H9 (cell line): Measurements from ENCODE around the gene SLX4IP. TPM values are rescaled to one million over a fixed set of nuclear protein-coding genes. Genes with fewer than 3 reads are reported as not detected.
A peak's percentile ranks its signal among the peaks of the same experiment; 100 is the strongest.

Experiments
- DNase-seq: peaks from one replicate; pipeline ENCODE4 v3.0.0-alpha.2; 2017
- H2AFZ ChIP-seq: one replicate; pipeline ENCODE4 v1.6.1; 2013; ENCODE audit warnings: mild to moderate bottlenecking, low read length, control low read depth, moderate library complexity
- H2AK5ac ChIP-seq: 2 replicates; pipeline ENCODE4 v1.6.1; 2013; ENCODE audit warnings: low read length, control low read depth, mixed read lengths; ENCODE audit not compliant: insufficient read length
- H2BK120ac ChIP-seq: one replicate; pipeline ENCODE4 v1.6.1; 2013; ENCODE audit warnings: low read depth, mild to moderate bottlenecking, low read length, control low read depth, inconsistent platforms; ENCODE audit not compliant: poor library complexity, severe bottlenecking
- H2BK12ac ChIP-seq: 2 replicates; pipeline ENCODE4 v1.6.1; 2013; ENCODE audit warnings: low read length, control low read depth, mixed read lengths, low read depth; ENCODE audit not compliant: insufficient read length
- H2BK15ac ChIP-seq: 2 replicates; pipeline ENCODE4 v1.6.1; 2013; ENCODE audit warnings: low read depth, low read length, control low read depth
- H2BK20ac ChIP-seq: one replicate; pipeline ENCODE4 v1.6.1; 2013; ENCODE audit warnings: low read depth, mild to moderate bottlenecking, low read length, control low read depth, inconsistent platforms; ENCODE audit not compliant: poor library complexity, severe bottlenecking
- H2BK5ac ChIP-seq: 2 replicates; pipeline ENCODE4 v1.6.1; 2013; ENCODE audit warnings: low read length, control low read depth, mixed read lengths; ENCODE audit not compliant: insufficient read length
- H3K14ac ChIP-seq: 2 replicates; pipeline ENCODE4 v1.6.1; 2013; ENCODE audit warnings: low read length, control low read depth; ENCODE audit not compliant: insufficient read depth
- H3K18ac ChIP-seq: 2 replicates; pipeline ENCODE4 v1.6.1; 2013; ENCODE audit warnings: low read depth, mild to moderate bottlenecking, mixed read lengths, low read length, control low read depth; ENCODE audit not compliant: insufficient read length
- H3K23ac ChIP-seq: 2 replicates; pipeline ENCODE4 v1.6.1; 2013; ENCODE audit warnings: low read length, control low read depth, mixed read lengths, low read depth; ENCODE audit not compliant: insufficient read length
- H3K23me2 ChIP-seq: 2 replicates; pipeline ENCODE4 v1.6.1; 2013; ENCODE audit warnings: low read depth, mild to moderate bottlenecking, mixed read lengths, low read length, control low read depth; ENCODE audit not compliant: insufficient read length, poor library complexity, severe bottlenecking
- H3K27ac ChIP-seq: 2 replicates; pipeline ENCODE4 v1.5.1; 2013; ENCODE audit warnings: low read length, control low read depth, mixed read lengths, low read depth; ENCODE audit not compliant: insufficient read length
- H3K27me3 ChIP-seq: 2 replicates; pipeline ENCODE4 v1.6.1; 2013; ENCODE audit warnings: low read length, control low read depth, inconsistent platforms; ENCODE audit not compliant: insufficient read depth
- H3K4ac ChIP-seq: 2 replicates; pipeline ENCODE4 v1.6.1; 2013; ENCODE audit warnings: low read depth, mild to moderate bottlenecking, control low read depth, inconsistent platforms, low read length, moderate library complexity
- H3K4me1 ChIP-seq: 2 replicates; pipeline ENCODE4 v1.6.1; 2013; ENCODE audit warnings: low read length, control low read depth, inconsistent platforms; ENCODE audit not compliant: insufficient read depth
- H3K4me2 ChIP-seq: 2 replicates; pipeline ENCODE4 v1.6.1; 2013; ENCODE audit warnings: low read length, control low read depth, mixed read lengths; ENCODE audit not compliant: insufficient read length, insufficient read depth
- H3K56ac ChIP-seq: 2 replicates; pipeline ENCODE4 v1.6.1; 2013; ENCODE audit warnings: low read depth, mild to moderate bottlenecking, mixed read lengths, low read length, control low read depth; ENCODE audit not compliant: insufficient read length
- H3K79me1 ChIP-seq: 2 replicates; pipeline ENCODE4 v1.6.1; 2013; ENCODE audit warnings: low read depth, mild to moderate bottlenecking, moderate library complexity, low read length, control low read depth, inconsistent platforms; ENCODE audit not compliant: insufficient read depth, poor library complexity, severe bottlenecking
- H3K79me2 ChIP-seq: 2 replicates; pipeline ENCODE4 v1.6.1; 2013; ENCODE audit warnings: low read length, control low read depth, inconsistent platforms; ENCODE audit not compliant: insufficient read depth
- H3K9ac ChIP-seq: 2 replicates; pipeline ENCODE4 v1.6.1; 2013; ENCODE audit warnings: low read length, control low read depth, mixed read lengths; ENCODE audit not compliant: insufficient read length; ENCODE audit errors: extremely low read depth
- H3K9me3 ChIP-seq: one replicate; pipeline ENCODE4 v1.6.1; 2013; ENCODE audit warnings: low read depth, low read length, inconsistent platforms; ENCODE audit not compliant: control insufficient read depth
- H3T11ph ChIP-seq: one replicate; pipeline ENCODE4 v1.6.1; 2013; ENCODE audit warnings: mild to moderate bottlenecking, low read length, control low read depth, inconsistent platforms
- H4K20me1 ChIP-seq: one replicate; pipeline ENCODE4 v1.6.1; 2013; ENCODE audit not compliant: control insufficient read depth, insufficient read length, insufficient read depth
- H4K5ac ChIP-seq: 2 replicates; pipeline ENCODE4 v1.6.1; 2013; ENCODE audit warnings: low read depth, mild to moderate bottlenecking, mixed read lengths, low read length, control low read depth; ENCODE audit not compliant: insufficient read length
- H4K8ac ChIP-seq: replicated peaks from 2 replicates; pipeline ENCODE4 v1.6.1; 2013; ENCODE audit warnings: low read length, control low read depth, mixed read lengths, low read depth; ENCODE audit not compliant: insufficient read length
- H4K91ac ChIP-seq: 2 replicates; pipeline ENCODE4 v1.6.1; 2013; ENCODE audit warnings: low read depth, mild to moderate bottlenecking, moderate library complexity, mixed read lengths, low read length, control low read depth; ENCODE audit not compliant: insufficient read length
- H3K27ac Mint-ChIP-seq, 3 experiments: 2 replicates in 2 of 3; 3 replicates in 1 of 3; pipeline ENCODE4 v1.8.0; 2020 to 2021; ENCODE audit warnings: mixed read lengths in 3 of 3, mild to moderate bottlenecking in 1 of 3, moderate library complexity in 1 of 3
- H3K27me3 Mint-ChIP-seq: 2 replicates; pipeline ENCODE4 v1.8.0; 2021; ENCODE audit warnings: low read depth, mild to moderate bottlenecking, moderate library complexity, mixed read lengths
- H3K36me3 Mint-ChIP-seq, 3 experiments: 2 replicates in 2 of 3; 3 replicates in 1 of 3; pipeline ENCODE4 v1.8.0; 2020 to 2021; ENCODE audit warnings: low read depth in 3 of 3, mixed read lengths in 3 of 3; ENCODE audit not compliant: insufficient read depth in 1 of 3
- H3K4me1 Mint-ChIP-seq, 2 experiments: 2 replicates each; pipeline ENCODE4 v1.8.0; 2020; ENCODE audit warnings: mixed read lengths in 2 of 2
- H3K4me3 Mint-ChIP-seq, 2 experiments: 2 replicates in 1 of 2; 3 replicates in 1 of 2; pipeline ENCODE4 v1.8.0; 2020 to 2021; ENCODE audit warnings: mild to moderate bottlenecking in 2 of 2, mixed read lengths in 2 of 2, moderate library complexity in 1 of 2
- H3K9me3 Mint-ChIP-seq, 2 experiments: 2 replicates in 1 of 2; 3 replicates in 1 of 2; pipeline ENCODE4 v1.8.0; 2020; ENCODE audit warnings: mild to moderate bottlenecking in 2 of 2, mixed read lengths in 2 of 2, moderate library complexity in 1 of 2
- CTCF ChIP-seq: fragments of 200-600 bp; sonication (generic); conservative IDR thresholded peaks from 3 replicates; pipeline ENCODE4 v1.8.0; 2021; ENCODE audit warnings: antibody characterized with exemption, mild to moderate bottlenecking
- WGBS: extraction: QIAGEN DNeasy Blood & Tissue Kit; methylation state at CpG from one replicate; pipeline ENCODE4 v1.1.7; 2013; ENCODE audit warnings: missing lambda C conversion rate, low lambda C conversion rate, mixed read lengths; ENCODE audit not compliant: insufficient read length; ENCODE audit errors: extremely low coverage; 5-methylcytosine and 5-hydroxymethylcytosine counted together
- total RNA-seq: library from RNA; stranded (reverse); gene quantifications from 2 replicates; pipeline ENCODE4 v1.2.1, GENCODE V29; 2021

Gene SLX4IP
- total RNA-seq, 1 experiment from 2014 or later, result 7.9 TPM

- no peak overlapping the region for H2AFZ ChIP-seq
- peaks cover 10% of the 10 kb centered on the region for H3K4me1 ChIP-seq
- no peak overlapping the region for H3K4ac ChIP-seq
- H3K14ac ChIP-seq, result peak overlapping the region; percentile 38
- H3K23ac ChIP-seq, result no peak overlapping the region
- H4K91ac ChIP-seq, result no peak overlapping the region
- peaks cover 5% of the 10 kb centered on the region; the same call in 1 of the 2 replicates for H3K79me2 ChIP-seq
- no peaks in the 10 kb centered on the region for H4K20me1 ChIP-seq
- Mint-ChIP-seq H3K36me3 (peaks cover 5 to 23% (median 7%) of the 10 kb centered on the region in 3 experiments; a peak in 6 of 7 replicates), H3K9me3 (no peaks in the 10 kb centered on the region), H3K27ac (peak overlapping the region; percentile 94 to 98 (median 96)), H3K27me3 (no peaks in the 10 kb centered on the region; the same call in 1 of the 2 replicates), H3K4me3 (peak overlapping the region; percentile 85 to 95), H3K4me1 (peaks cover 42 to 45% of the 10 kb centered on the region in 2 experiments)
- H3K27ac ChIP-seq, result no peak overlapping the region
- no peaks in the 10 kb centered on the region for H3K9me3 ChIP-seq
- H2BK12ac ChIP-seq, result no peak overlapping the region
- H3K56ac ChIP-seq, result no peak overlapping the region
- H2BK120ac ChIP-seq, result no peak overlapping the region
- no peak for TF ChIP-seq CTCF
- peak overlapping the region; percentile 46 for H3K9ac ChIP-seq
- H2BK5ac ChIP-seq, result no peak overlapping the region
- no peak overlapping the region for H4K8ac ChIP-seq
- no CpG with 5 or more reads among the region's 73 CpGs for WGBS
- DNase-seq, result peak; percentile 67
- H2AK5ac ChIP-seq, result no peak overlapping the region
- no peak overlapping the region for H2BK15ac ChIP-seq
- no peaks in the 10 kb centered on the region for H3K79me1 ChIP-seq
- H3K23me2 ChIP-seq, result peaks cover 23% of the 10 kb centered on the region
- no peaks in the 10 kb centered on the region for H3K27me3 ChIP-seq
- no peak overlapping the region for H2BK20ac ChIP-seq
- no peak overlapping the region for H4K5ac ChIP-seq
- H3K18ac ChIP-seq, result no peak overlapping the region
- H3T11ph ChIP-seq, result no peak overlapping the region
- H3K4me2 ChIP-seq, result peak overlapping the region; percentile 74
These were observed 238.2 kb downstream of the SLX4IP start for GRCh38 chr20:10673176-10673841.
